K562 (cell line): ENCODE measurements around the gene MAGI1. TPM values are rescaled to one million over a fixed set of nuclear protein-coding genes. Genes with fewer than 3 reads are reported as not detected.

ENCODE experiments used
- ATAC-seq: fragments of 200-7000 bp; cut with Tn5 transposase; 3 replicates; pipeline ENCODE4 v1.9.1; 2020; ENCODE audit warnings: moderate library complexity
- BruUV-seq: library from RNA; stranded (reverse); fragments of 400-500 nt; replicated peaks from 2 replicates; lab custom pipeline; 2021; lab: Mats Ljungman, UMichigan
- CTCF ChIA-PET: fragments of 300-600 bp; formaldehyde crosslinking; extraction: SDS; loops from one replicate; lab custom pipeline; 2021; ENCODE audit warnings: low intra/inter-chr PET ratio; lab: Yijun Ruan, JAX
- POLR2A ChIA-PET: fragments of 300-600, 350-650 bp; sonication (Branson Sonifier 250); formaldehyde crosslinking; extraction: SDS; loops from one replicate; lab custom pipeline; 2021; ENCODE audit warnings: antibody characterized with exemption, inconsistent platforms; lab: Yijun Ruan, JAX
- DNase-seq, 4 experiments: peaks; one replicate each; pipeline versions ENCODE4 v3.0.0 to v3.0.0-alpha.2; 2011 to 2018; ENCODE audit warnings: low spot score in 3 of 4, mixed read lengths in 3 of 4; ENCODE audit errors: extremely low read depth in 1 of 4
- FAIRE-seq: peaks from 2 replicates; lab custom pipeline; 2011; peaks lifted over from hg19 to GRCh38; lab: Jason Lieb, UNC
- H2AFZ ChIP-seq: 2 replicates; pipeline ENCODE4 v1.6.0; 2011; ENCODE audit warnings: low read depth, low read length, control low read depth, inconsistent platforms
- H3K27ac ChIP-seq: fragments of 200-600 bp; 3 replicates; pipeline ENCODE4 v1.8.0; 2011; ENCODE audit warnings: low read depth, mild to moderate bottlenecking, control low read depth, inconsistent platforms, low read length, moderate library complexity, mixed read lengths; ENCODE audit errors: extremely low read depth
- H3K27me3 ChIP-seq, 2 experiments: fragments of 300-600 bp in 1 of 2; 2 replicates in 1 of 2; 3 replicates in 1 of 2; pipeline versions ENCODE4 v1.6.0 to v1.8.0; 2011; ENCODE audit warnings: inconsistent platforms in 2 of 2, low read length in 2 of 2, mild to moderate bottlenecking in 1 of 2, mixed read lengths in 1 of 2, moderate library complexity in 1 of 2; ENCODE audit not compliant: control insufficient read depth in 2 of 2, insufficient read depth in 2 of 2
- H3K36me3 ChIP-seq: fragments of 300-600 bp; 3 replicates; pipeline ENCODE4 v1.8.0; 2011; ENCODE audit warnings: mild to moderate bottlenecking, low read length, inconsistent platforms; ENCODE audit not compliant: control insufficient read depth, insufficient read depth
- H3K4me1 ChIP-seq, 2 experiments: fragments of 200-600 bp in 1 of 2; replicated peaks in 1 of 2; 2 replicates in 1 of 2; 3 replicates in 1 of 2; pipeline versions ENCODE4 v1.5.1 to v1.8.0; 2011; ENCODE audit warnings: inconsistent platforms in 2 of 2, low read length in 2 of 2, mild to moderate bottlenecking in 1 of 2, mixed read lengths in 1 of 2, moderate library complexity in 1 of 2; ENCODE audit not compliant: control insufficient read depth in 2 of 2, insufficient read depth in 2 of 2
- H3K4me2 ChIP-seq: 2 replicates; pipeline ENCODE4 v1.6.1; 2011; ENCODE audit warnings: low read length, control low read depth, inconsistent platforms, mixed read lengths; ENCODE audit not compliant: insufficient read depth
- H3K4me3 ChIP-seq: fragments of 200-600 bp; sonication (generic), shearing (Covaris generic); 2 replicates; pipeline ENCODE4 v1.5.1; 2016; ENCODE audit warnings: control low read depth, inconsistent platforms
- H3K79me2 ChIP-seq: fragments of 200-600 bp; 3 replicates; pipeline ENCODE4 v1.8.0; 2011; ENCODE audit warnings: low read length, inconsistent platforms; ENCODE audit not compliant: control insufficient read depth, insufficient read depth
- H3K9ac ChIP-seq, 2 experiments: 2 replicates each; pipeline versions ENCODE4 v1.6.0 to v1.6.1; 2011; ENCODE audit warnings: low read depth in 2 of 2, low read length in 2 of 2, control low read depth in 1 of 2, inconsistent platforms in 1 of 2, mild to moderate bottlenecking in 1 of 2, mixed read lengths in 1 of 2; ENCODE audit not compliant: insufficient read depth in 1 of 2
- H3K9me1 ChIP-seq: one replicate; pipeline ENCODE4 v1.6.0; 2011; ENCODE audit warnings: inconsistent platforms, mild to moderate bottlenecking, low read length, moderate library complexity; ENCODE audit not compliant: control insufficient read depth, insufficient read depth
- H3K9me3 ChIP-seq: replicated peaks from 2 replicates; pipeline ENCODE4 v1.5.1; 2011; ENCODE audit warnings: low read depth, low read length, inconsistent platforms; ENCODE audit not compliant: control insufficient read depth, insufficient read depth
- H4K20me1 ChIP-seq: replicated peaks from 2 replicates; pipeline ENCODE4 v1.6.1; 2011; ENCODE audit warnings: low read length, inconsistent platforms, mixed read lengths; ENCODE audit not compliant: control insufficient read depth, insufficient read depth
- HDGF ChIP-seq: fragments of 450-650 bp; IDR thresholded peaks from 2 replicates; pipeline ENCODE4 v1.6.1; 2016
- MCM3 ChIP-seq: fragments of 450-650 bp; IDR thresholded peaks from 2 replicates; pipeline ENCODE4 v1.6.1; 2016
- NONO ChIP-seq, 2 experiments: fragments of 200-400 bp in 1 of 2; fragments of 450-650 bp in 1 of 2; formaldehyde crosslinking in 1 of 2; IDR thresholded peaks; 2 replicates each; pipeline ENCODE4 v1.6.1; 2017; ENCODE audit warnings: low read depth in 2 of 2, mild to moderate bottlenecking in 2 of 2, moderate library complexity in 2 of 2, low read length in 1 of 2
- PRPF4 ChIP-seq: fragments of 200-400 bp; formaldehyde crosslinking; IDR thresholded peaks from one replicate; pipeline ENCODE4 v1.6.1; 2017; ENCODE audit warnings: low read length, low read depth, mild to moderate bottlenecking; ENCODE audit not compliant: insufficient read depth, poor library complexity, severe bottlenecking
- SMC3 ChIP-seq: conservative IDR thresholded peaks from 2 replicates; pipeline ENCODE4 v1.6.1; 2011; ENCODE audit warnings: low read depth, low read length, improper control_type of control experiment; ENCODE audit not compliant: insufficient read depth
- SNRNP70 ChIP-seq: fragments of 200-400 bp; formaldehyde crosslinking; optimal IDR thresholded peaks from 2 replicates; pipeline ENCODE3; 2017; ENCODE audit warnings: low read depth, low read length
- SRSF1 ChIP-seq: fragments of 200-400 bp; formaldehyde crosslinking; IDR thresholded peaks from 2 replicates; pipeline ENCODE4 v1.6.1; 2017; ENCODE audit warnings: mild to moderate bottlenecking, low read depth, low read length, moderate library complexity
- TEAD4 ChIP-seq, 2 experiments: sonication (generic) in 1 of 2; formaldehyde crosslinking in 1 of 2; IDR thresholded peaks; 2 replicates each; pipeline versions ENCODE4 v1.6.1 to v1.8.0; 2012 to 2022; ENCODE audit warnings: borderline replicate concordance in 1 of 2, inconsistent platforms in 1 of 2, low read length in 1 of 2, mild to moderate bottlenecking in 1 of 2, missing genetic modification reagents in 1 of 2
- THRAP3 ChIP-seq: fragments of 450-650 bp; IDR thresholded peaks from 2 replicates; pipeline ENCODE4 v1.6.1; 2016; ENCODE audit warnings: mild to moderate bottlenecking, inconsistent platforms, borderline replicate concordance
- ZFP30 ChIP-seq: fragments of 250-450 bp; sonication (Bioruptor Pico); IDR thresholded peaks from 2 replicates; pipeline ENCODE4 v1.8.0; 2022; ENCODE audit warnings: moderate library complexity, mild to moderate bottlenecking, inconsistent platforms, borderline replicate concordance
- ZNF146 ChIP-seq: IDR thresholded peaks from one replicate; pipeline ENCODE4 v1.6.1; 2018; ENCODE audit warnings: missing compliant biosample characterization; ENCODE audit not compliant: unreplicated experiment
- ZNF174 ChIP-seq: fragments of 250-450 bp; sonication (Bioruptor Pico); IDR thresholded peaks from 2 replicates; pipeline ENCODE4 v1.4.0; 2020; ENCODE audit warnings: mild to moderate bottlenecking
- WGBS: fragments of 100-300 bp; shearing (Covaris generic); methylation state at CpG from one replicate; pipeline ENCODE4 v1.1.6; 2016; ENCODE audit warnings: low coverage, mixed read lengths; ENCODE audit not compliant: insufficient coverage; ENCODE audit errors: missing lambda C conversion rate; 5-methylcytosine and 5-hydroxymethylcytosine counted together
- in situ Hi-C: fragments of 300-500 bp; cut with MboI; formaldehyde crosslinking; loops from 4 replicates; pipeline ENCODE4 v1.15.0; 2018; ENCODE audit warnings: inconsistent platforms, mixed read lengths
- intact Hi-C: fragments of 100-400 bp; cut with micrococcal nuclease; formaldehyde crosslinking; loops from 2 replicates; pipeline ENCODE4 v1.14.2; 2022
- polyA plus RNA-seq, 8 experiments: library from polyadenylated mRNA; depleted of rRNA in 4 of 8; stranded (reverse) in 5 of 8; unstranded in 3 of 8; fragments of >200 nt; fragmentation: Nextera tagmentation in 2 of 8; fragmentation: Illumina TruSeq in 1 of 8; extraction: Ambion mirVana in 2 of 8; extraction: Trizol in 1 of 8; gene quantifications; 2 replicates each; pipeline versions ENCODE4 v1.2.1 to v1.2.3, GENCODE V29; 2011 to 2014; ENCODE audit warnings: inconsistent platforms in 1 of 8, missing spikeins in 1 of 8
- total RNA-seq, 7 experiments: library from RNA; depleted of rRNA in 6 of 7; stranded (reverse); fragments of >200 nt in 6 of 7; fragmentation: Illumina TruSeq in 2 of 7; extraction: Trizol in 2 of 7; gene quantifications; 2 replicates each; pipeline versions ENCODE4 v1.2.1 to v1.2.3, GENCODE V29; 2011 to 2021; ENCODE audit warnings: low replicate concordance in 1 of 7
- TF ChIP-seq, protein P1 (sequence below), 2 experiments: IDR thresholded peaks; 2 replicates each; pipeline ENCODE4 v1.6.1; 2011; ENCODE audit warnings: borderline replicate concordance in 1 of 2, control low read depth in 1 of 2, low read depth in 1 of 2, low read length in 1 of 2, mild to moderate bottlenecking in 1 of 2, mixed read lengths in 1 of 2, moderate library complexity in 1 of 2; ENCODE audit not compliant: insufficient read depth in 1 of 2, insufficient read length in 1 of 2, poor library complexity in 1 of 2, severe bottlenecking in 1 of 2; ENCODE audit errors: extremely low read depth in 1 of 2
- TF ChIP-seq, protein P2 (sequence below): fragments of 250-450 bp; sonication (Bioruptor Pico); IDR thresholded peaks from 2 replicates; pipeline ENCODE4 v1.5.0; 2020; ENCODE audit warnings: mild to moderate bottlenecking
- TF ChIP-seq, protein P3 (sequence below): fragments of 450-650 bp; formaldehyde crosslinking; IDR thresholded peaks from 2 replicates; pipeline ENCODE4 v1.4.0; 2022; ENCODE audit warnings: missing genetic modification characterization

The MAGI1 gene
- total and polyA plus RNA-seq, 9 of the 15 experiments (the other 6 are each of a cell fraction or from before 2014, with no cell fraction given), result 7.8 to 59.4 (median 43.2) TPM

DNA sequence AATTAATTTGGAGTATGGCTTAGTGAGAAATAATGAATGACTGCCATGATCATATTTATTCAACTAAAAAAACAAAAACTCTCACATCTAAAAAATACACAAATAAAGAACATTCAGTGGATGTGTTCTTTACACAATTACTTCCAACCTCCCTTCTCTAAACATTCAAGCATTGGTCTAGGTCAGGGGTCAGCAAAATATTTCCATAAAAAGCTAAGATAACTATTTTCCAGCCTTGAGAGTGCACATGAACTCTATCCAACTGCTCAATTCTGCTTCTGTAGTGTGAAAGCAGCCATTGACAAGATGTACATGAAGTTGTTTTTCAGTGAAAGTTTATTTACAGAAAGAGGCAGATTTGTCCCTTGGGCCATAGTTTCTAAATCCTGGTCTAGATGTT is 406.3 kb downstream of the MAGI1 start (continued):
- TF ChIP-seq, protein P1, sequence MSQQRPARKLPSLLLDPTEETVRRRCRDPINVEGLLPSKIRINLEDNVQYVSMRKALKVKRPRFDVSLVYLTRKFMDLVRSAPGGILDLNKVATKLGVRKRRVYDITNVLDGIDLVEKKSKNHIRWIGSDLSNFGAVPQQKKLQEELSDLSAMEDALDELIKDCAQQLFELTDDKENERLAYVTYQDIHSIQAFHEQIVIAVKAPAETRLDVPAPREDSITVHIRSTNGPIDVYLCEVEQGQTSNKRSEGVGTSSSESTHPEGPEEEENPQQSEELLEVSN (IDR thresholded peaks at IDR 0.05; ENCODE audit: borderline replicate concordance in 1 of 2, extremely low read depth in 1 of 2, insufficient read depth in 1 of 2, insufficient read length in 1 of 2, low read depth in 1 of 2, low read length in 1 of 2, poor library complexity in 1 of 2, severe bottlenecking in 1 of 2), result no peak
- TF ChIP-seq SRSF1, result no peak
- TF ChIP-seq, protein P2, sequence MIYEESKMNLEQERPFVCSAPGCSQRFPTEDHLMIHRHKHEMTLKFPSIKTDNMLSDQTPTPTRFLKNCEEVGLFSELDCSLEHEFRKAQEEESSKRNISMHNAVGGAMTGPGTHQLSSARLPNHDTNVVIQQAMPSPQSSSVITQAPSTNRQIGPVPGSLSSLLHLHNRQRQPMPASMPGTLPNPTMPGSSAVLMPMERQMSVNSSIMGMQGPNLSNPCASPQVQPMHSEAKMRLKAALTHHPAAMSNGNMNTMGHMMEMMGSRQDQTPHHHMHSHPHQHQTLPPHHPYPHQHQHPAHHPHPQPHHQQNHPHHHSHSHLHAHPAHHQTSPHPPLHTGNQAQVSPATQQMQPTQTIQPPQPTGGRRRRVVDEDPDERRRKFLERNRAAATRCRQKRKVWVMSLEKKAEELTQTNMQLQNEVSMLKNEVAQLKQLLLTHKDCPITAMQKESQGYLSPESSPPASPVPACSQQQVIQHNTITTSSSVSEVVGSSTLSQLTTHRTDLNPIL (CRISPR knock-in tag), result no peak

DNA sequence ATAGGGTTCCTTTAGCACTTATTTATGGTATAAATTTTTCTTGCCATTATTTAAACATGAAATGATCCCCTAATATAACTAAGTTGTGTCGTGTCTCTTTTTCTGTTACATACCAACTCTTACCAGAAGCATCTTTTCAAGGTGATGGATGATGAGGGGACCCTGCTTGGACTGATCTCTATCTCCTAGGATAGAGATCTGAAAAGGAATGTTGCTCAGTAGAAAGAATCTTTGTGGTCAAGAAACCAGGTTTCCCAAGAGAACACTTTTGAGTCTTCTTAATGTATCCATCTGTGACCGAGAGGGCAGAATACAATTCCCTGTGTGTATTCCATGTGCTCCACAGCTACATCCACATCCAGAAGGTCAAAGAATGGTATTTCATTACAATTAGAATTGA is 409.7 kb downstream of the MAGI1 start:
- Histone ChIP-seq H3K36me3 (no peaks in the 10 kb centered on the region), H4K20me1 (no peaks in the 10 kb centered on the region), H3K27me3 (no peaks in the 10 kb centered on the region), H3K4me2 (no peak overlapping the region), H3K4me3 (no peak overlapping the region), H3K27ac (no peak overlapping the region), H3K9me1 (no peaks in the 10 kb centered on the region), H3K79me2 (no peaks in the 10 kb centered on the region), H3K9ac (no peak overlapping the region), H2AFZ (no peak overlapping the region), H3K4me1 (peaks cover 0 to 6% of the 10 kb centered on the region in 2 experiments; a peak in 2 of 5 replicates), H3K9me3 (no peaks in the 10 kb centered on the region)
- WGBS, result 46% methylated on average over 2 of the region's 2 CpGs
- CTCF ChIA-PET, result no interaction called here
- no peak for FAIRE-seq
- DNase-seq, result no peak
- intact Hi-C loops (no loop called here), in situ Hi-C loops (no loop called here)
- no TSS peak for BruUV-seq
- ATAC-seq, result no peak
- POLR2A ChIA-PET, result no interaction called here
- TF ChIP-seq THRAP3 (no peak), SNRNP70 (no peak), TEAD4 (IDR thresholded peaks at IDR 0.05; ENCODE audit: low read length) (no peak), TEAD4 (CRISPR knock-in tag; IDR thresholded peaks at IDR 0.05; ENCODE audit: borderline replicate concordance) (no peak), PRPF4 (no peak), SMC3 (no peak), MCM3 (no peak), ZNF146 (CRISPR knock-in tag) (no peak), HDGF (no peak), ZNF174 (no peak), ZFP30 (no peak), NONO (IDR thresholded peaks at IDR 0.05; ENCODE audit: low read depth in 2 of 2, low read length in 1 of 2) (no peak)
- TF ChIP-seq, protein P3, sequence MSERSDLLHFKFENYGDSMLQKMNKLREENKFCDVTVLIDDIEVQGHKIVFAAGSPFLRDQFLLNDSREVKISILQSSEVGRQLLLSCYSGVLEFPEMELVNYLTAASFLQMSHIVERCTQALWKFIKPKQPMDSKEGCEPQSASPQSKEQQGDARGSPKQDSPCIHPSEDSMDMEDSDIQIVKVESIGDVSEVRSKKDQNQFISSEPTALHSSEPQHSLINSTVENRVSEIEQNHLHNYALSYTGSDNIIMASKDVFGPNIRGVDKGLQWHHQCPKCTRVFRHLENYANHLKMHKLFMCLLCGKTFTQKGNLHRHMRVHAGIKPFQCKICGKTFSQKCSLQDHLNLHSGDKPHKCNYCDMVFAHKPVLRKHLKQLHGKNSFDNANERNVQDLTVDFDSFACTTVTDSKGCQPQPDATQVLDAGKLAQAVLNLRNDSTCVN (CRISPR knock-in tag), result no peak
